GM19240 (cell line): ENCODE measurements around the gene TNFSF8.

Source experiments
- DNase-seq: peaks from one replicate; pipeline ENCODE4 v3.0.0; 2011; ENCODE audit warnings: low spot score; ENCODE audit not compliant: insufficient read length

The TNFSF8 gene

GRCh38 chr9:114936581-114936980 lies 6.2 kb upstream of the TNFSF8 start:
- no peak for DNase-seq

GRCh38 chr9:114935119-114935518 lies 4.7 kb upstream of the TNFSF8 start:
- DNase-seq: no peak

GRCh38 chr9:114932502-114932901 lies 2.1 kb upstream of the TNFSF8 start:
- no peak for DNase-seq

GRCh38 chr9:114931407-114931806 lies 1.0 kb upstream of the TNFSF8 start:
- DNase-seq: no peak

- no peak for DNase-seq
These were observed 1.2 kb downstream of the TNFSF8 start for GRCh38 chr9:114929201-114929600.

GRCh38 chr9:114928671-114929070 lies 1.7 kb downstream of the TNFSF8 start:
- DNase-seq: no peak

GRCh38 chr9:114928136-114928535 lies 2.3 kb downstream of the TNFSF8 start:
- DNase-seq: no peak

GRCh38 chr9:114925672-114926071 lies 4.7 kb downstream of the TNFSF8 start:
- DNase-seq: no peak

- DNase-seq: no peak
These were observed 5.4 kb downstream of the TNFSF8 start for GRCh38 chr9:114925039-114925438.

- DNase-seq: no peak
These were observed 6.1 kb downstream of the TNFSF8 start for GRCh38 chr9:114924327-114924726.

- no peak for DNase-seq
These were observed 6.5 kb downstream of the TNFSF8 start for GRCh38 chr9:114923918-114924317.

GRCh38 chr9:114921171-114921570 lies 9.2 kb downstream of the TNFSF8 start:
- no peak for DNase-seq

- DNase-seq: no peak
These were observed 10.8 kb downstream of the TNFSF8 start for GRCh38 chr9:114919611-114920010.

- no peak for DNase-seq
These were observed 13.9 kb downstream of the TNFSF8 start for GRCh38 chr9:114916481-114916880.

GRCh38 chr9:114914139-114914538 lies 16.3 kb downstream of the TNFSF8 start:
- DNase-seq: no peak

GRCh38 chr9:114913656-114914055 lies 16.7 kb downstream of the TNFSF8 start:
- no peak for DNase-seq

- DNase-seq: no peak
These were observed 17.2 kb downstream of the TNFSF8 start for GRCh38 chr9:114913217-114913616.

- DNase-seq: no peak
These were observed 19.1 kb downstream of the TNFSF8 start for GRCh38 chr9:114911167-114911821.

- no peak for DNase-seq
These were observed 19.9 kb downstream of the TNFSF8 start for GRCh38 chr9:114910541-114910940.

- no peak for DNase-seq
These were observed 20.7 kb downstream of the TNFSF8 start for GRCh38 chr9:114909661-114910060.

- DNase-seq: no peak
These were observed 21.5 kb downstream of the TNFSF8 start for GRCh38 chr9:114908805-114909448.

- no peak for DNase-seq
These were observed 22.2 kb downstream of the TNFSF8 start for GRCh38 chr9:114908104-114908622.
